Left hindlimb (tissue), 1 donor: ENCODE results near the gene TNFSF4.
"Not testable (repeated sequence)": the region's sequence is repeated elsewhere in the genome, so short reads cannot be mapped to it uniquely, and the experiment has no call there.

Experiments
- DNase-seq: peaks from one replicate; pipeline ENCODE4 v3.0.0-alpha.2; 2018

Gene TNFSF4

GRCh38 chr1:173161510-173162221 is 45.5 kb downstream of the TNFSF4 start:
- no peak for DNase-seq

- not testable (repeated sequence) for DNase-seq
Observed at GRCh38 chr1:173153964-173154363, 53.2 kb downstream of the TNFSF4 start.

GRCh38 chr1:173153503-173153902 is 53.6 kb downstream of the TNFSF4 start:
- DNase-seq, result no peak

GRCh38 chr1:173152598-173152997 is 54.5 kb downstream of the TNFSF4 start:
- no peak for DNase-seq

- no peak for DNase-seq
Observed at GRCh38 chr1:173150795-173151194, 56.3 kb downstream of the TNFSF4 start.

GRCh38 chr1:173149887-173150286 is 57.2 kb downstream of the TNFSF4 start:
- no peak for DNase-seq

DNA sequence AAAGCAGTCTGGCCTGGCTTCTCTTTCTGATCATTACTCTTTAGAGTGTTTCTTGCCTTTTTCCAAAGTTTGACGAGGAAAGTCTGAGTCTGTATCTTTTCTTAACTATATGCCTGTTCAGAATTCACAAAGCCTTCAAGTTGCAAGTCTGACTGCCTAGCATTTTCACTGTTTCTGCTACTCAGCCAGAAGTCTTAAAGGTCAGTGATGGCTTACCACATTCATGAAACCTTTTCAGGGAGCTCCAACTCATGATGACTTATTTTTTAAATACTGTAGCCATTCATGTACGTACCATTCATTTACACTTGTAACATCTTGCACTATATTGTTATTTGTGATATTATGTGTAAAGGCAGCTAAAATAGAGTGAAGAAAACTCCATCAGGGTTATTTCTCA is 58.2 kb downstream of the TNFSF4 start:
- no peak for DNase-seq

DNA sequence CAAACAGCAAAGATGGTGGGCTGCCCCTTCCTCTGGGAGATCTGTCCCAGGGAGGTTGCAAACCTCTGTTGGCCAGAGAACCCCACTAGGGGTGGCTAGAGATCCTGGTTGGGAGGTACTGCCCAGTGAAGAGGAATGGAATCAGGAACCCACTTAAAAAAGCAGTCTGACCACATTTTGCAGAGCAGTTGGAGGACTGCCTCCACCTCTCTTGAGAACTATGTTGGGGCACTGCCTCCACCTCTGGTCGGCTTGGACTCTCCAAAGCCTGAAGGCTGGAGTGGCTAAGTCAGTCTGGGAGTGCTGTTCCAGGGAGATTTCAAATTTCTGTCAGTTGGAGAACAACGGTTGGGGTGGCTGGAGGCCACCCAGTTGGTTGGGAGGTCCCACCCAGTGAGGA is 58.6 kb downstream of the TNFSF4 start:
- no peak for DNase-seq

DNA sequence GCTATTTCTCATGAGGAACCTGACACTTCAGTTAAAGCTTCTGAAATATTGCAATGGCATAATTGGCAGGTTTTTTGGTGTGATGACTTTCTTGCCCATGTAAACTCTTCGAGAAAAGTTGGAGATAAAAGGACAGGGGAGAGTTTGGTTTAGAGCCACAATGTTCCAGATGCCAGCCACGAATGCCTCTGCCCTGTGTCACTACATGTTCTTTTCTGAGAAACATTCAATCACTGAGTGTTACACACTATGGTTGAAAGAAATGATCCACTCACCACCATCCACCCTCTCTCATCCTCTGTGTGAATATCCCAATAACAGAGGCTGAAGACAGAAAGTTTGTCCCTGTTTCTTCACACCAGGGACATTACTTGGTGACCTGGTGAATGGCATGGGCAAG is 66.4 kb downstream of the TNFSF4 start:
- no peak for DNase-seq

- DNase-seq, result no peak
Observed at GRCh38 chr1:173139706-173140105, 67.4 kb downstream of the TNFSF4 start.

GRCh38 chr1:173137107-173137706 is 69.9 kb downstream of the TNFSF4 start:
- no peak for DNase-seq

GRCh38 chr1:173134800-173135199 is 72.3 kb downstream of the TNFSF4 start:
- DNase-seq, result no peak

DNA sequence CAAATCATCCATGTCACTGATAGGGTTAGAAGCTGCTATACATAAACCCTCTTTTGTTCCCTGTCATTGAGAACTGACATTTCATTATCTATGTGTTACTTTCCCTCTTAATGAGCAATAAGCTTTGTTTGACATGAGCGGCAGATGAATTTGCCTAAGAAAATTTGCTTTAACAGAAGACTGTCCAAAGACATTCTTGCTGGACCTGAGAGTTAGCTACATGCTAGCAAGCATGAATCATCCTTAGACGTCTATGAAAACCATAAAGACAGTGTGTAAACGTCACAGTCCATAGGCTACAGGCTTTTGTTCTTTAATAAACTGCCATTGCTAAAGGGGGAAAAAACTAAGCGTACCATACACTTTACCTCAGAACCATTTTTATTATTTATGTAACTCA is 73.1 kb downstream of the TNFSF4 start:
- DNase-seq, result no peak
